Caco-2 (cell line): ENCODE measurements around the gene COL19A1. TPM values are rescaled to one million over a fixed set of nuclear protein-coding genes. Genes with fewer than 3 reads are reported as not detected.

Experiments used
- BruUV-seq: library from RNA; stranded (reverse); fragments of 400-500 nt; replicated peaks from 2 replicates; lab custom pipeline; 2021; lab: Mats Ljungman, UMichigan
- CTCF ChIA-PET: fragments of 300-600 bp; sonication (Branson Sonifier 250); formaldehyde crosslinking; loops from one replicate; lab custom pipeline; 2022; ENCODE audit warnings: antibody characterized with exemption; lab: Charles Lee
- POLR2A ChIA-PET: fragments of 300-600 bp; sonication (Branson Sonifier 250); formaldehyde crosslinking; loops from one replicate; lab custom pipeline; 2022; ENCODE audit warnings: antibody characterized with exemption; lab: Charles Lee
- DNase-seq, 2 experiments: peaks; one replicate each; pipeline versions ENCODE4 v3.0.0 to v3.0.0-alpha.2; 2020 to 2022
- H3K27me3 ChIP-seq: replicated peaks from 2 replicates; pipeline ENCODE4 v1.6.0; 2011; ENCODE audit warnings: low read length; ENCODE audit not compliant: control insufficient read depth, insufficient read depth
- H3K36me3 ChIP-seq: 2 replicates; pipeline ENCODE4 v1.5.1; 2011; ENCODE audit warnings: low read length; ENCODE audit not compliant: control insufficient read depth, insufficient read depth
- H3K4me1 ChIP-seq: fragments of 250-450 bp; sonication (Bioruptor Pico); 2 replicates; pipeline ENCODE4 v1.5.1; 2020; ENCODE audit warnings: mild to moderate bottlenecking
- H3K4me3 ChIP-seq: 2 replicates; pipeline ENCODE4 v1.5.1; 2011; ENCODE audit warnings: low read depth, mild to moderate bottlenecking, control low read depth, low read length
- H3K9me3 ChIP-seq: fragments of 250-450 bp; sonication (Bioruptor Pico); 2 replicates; pipeline ENCODE4 v1.5.1; 2020; ENCODE audit warnings: mild to moderate bottlenecking, moderate library complexity
- H3K27ac Mint-ChIP-seq: one replicate; pipeline ENCODE4 v1.8.0; 2022; ENCODE audit warnings: mixed read lengths; ENCODE audit not compliant: unreplicated experiment
- H3K27me3 Mint-ChIP-seq: one replicate; pipeline ENCODE4 v1.8.0; 2022; ENCODE audit warnings: mixed read lengths; ENCODE audit not compliant: insufficient read depth, unreplicated experiment
- H3K36me3 Mint-ChIP-seq: one replicate; pipeline ENCODE4 v1.8.0; 2022; ENCODE audit warnings: mild to moderate bottlenecking, mixed read lengths; ENCODE audit not compliant: insufficient read depth, unreplicated experiment
- H3K4me1 Mint-ChIP-seq: one replicate; pipeline ENCODE4 v1.8.0; 2022; ENCODE audit warnings: low read depth, mixed read lengths; ENCODE audit not compliant: unreplicated experiment
- H3K4me3 Mint-ChIP-seq: one replicate; pipeline ENCODE4 v1.8.0; 2022; ENCODE audit warnings: mild to moderate bottlenecking, moderate library complexity, mixed read lengths; ENCODE audit not compliant: unreplicated experiment
- H3K9me3 Mint-ChIP-seq: one replicate; pipeline ENCODE4 v1.8.0; 2022; ENCODE audit warnings: mixed read lengths; ENCODE audit not compliant: unreplicated experiment
- CTCF ChIP-seq, 2 experiments: fragments of 200-600 bp in 1 of 2; IDR thresholded peaks; 1 replicate in 1 of 2; 2 replicates in 1 of 2; pipeline versions ENCODE4 v1.5.1 to v1.8.0; 2011 to 2022; ENCODE audit warnings: antibody characterized with exemption in 1 of 2, control low read depth in 1 of 2, inconsistent platforms in 1 of 2, low read depth in 1 of 2, low read length in 1 of 2, mild to moderate bottlenecking in 1 of 2, moderate library complexity in 1 of 2; ENCODE audit not compliant: insufficient read depth in 1 of 2, severe bottlenecking in 1 of 2, unreplicated experiment in 1 of 2
- intact Hi-C: fragments of 100-400 bp; cut with micrococcal nuclease; formaldehyde crosslinking; loops from one replicate; pipeline ENCODE4 v1.10.0; 2022; ENCODE audit not compliant: unreplicated experiment
- total RNA-seq: library from RNA; stranded (reverse); gene quantifications from 2 replicates; pipeline ENCODE4 v1.2.3, GENCODE V29; 2022

The COL19A1 gene
- total RNA-seq, 1 experiment from 2014 or later, result not detected

- H3K27me3 ChIP-seq, result no peaks in the 10 kb centered on the region
- no peak overlapping the region for H3K4me3 ChIP-seq
- no TSS peak for BruUV-seq
- intact Hi-C loops, result no loop called here
- no peaks in the 10 kb centered on the region for H3K36me3 ChIP-seq
- no peaks in the 10 kb centered on the region for H3K9me3 Mint-ChIP-seq
- H3K4me1 Mint-ChIP-seq, result no peaks in the 10 kb centered on the region
- no peaks in the 10 kb centered on the region for H3K36me3 Mint-ChIP-seq
- DNase-seq, result no peak
- no peaks in the 10 kb centered on the region for H3K4me1 ChIP-seq
- H3K9me3 ChIP-seq, result no peaks in the 10 kb centered on the region
- H3K27me3 Mint-ChIP-seq, result peaks cover 9% of the 10 kb centered on the region
- ChIA-PET CTCF (no interaction called here), POLR2A (no interaction called here)
- no peak overlapping the region for H3K27ac Mint-ChIP-seq
- no peak for TF ChIP-seq CTCF (IDR thresholded peaks at IDR 0.05; ENCODE audit: insufficient read depth in 1 of 2, low read depth in 1 of 2, low read length in 1 of 2, severe bottlenecking in 1 of 2, unreplicated experiment in 1 of 2)
- H3K4me3 Mint-ChIP-seq, result no peak overlapping the region
These were observed 349.2 kb downstream of the COL19A1 start for GRCh38 chr6:70215460-70216108.

GRCh38 chr6:70216767-70217166 lies 350.4 kb downstream of the COL19A1 start:
- Mint-ChIP-seq H3K27me3 (peaks cover 7% of the 10 kb centered on the region), H3K9me3 (no peaks in the 10 kb centered on the region), H3K27ac (no peak overlapping the region), H3K4me1 (no peaks in the 10 kb centered on the region), H3K36me3 (no peaks in the 10 kb centered on the region), H3K4me3 (no peak overlapping the region)
- H3K4me1 ChIP-seq, result no peaks in the 10 kb centered on the region
- no peaks in the 10 kb centered on the region for H3K27me3 ChIP-seq
- DNase-seq, result no peak
- no peaks in the 10 kb centered on the region for H3K36me3 ChIP-seq
- ChIA-PET POLR2A (no interaction called here), CTCF (no interaction called here)
- TF ChIP-seq CTCF (IDR thresholded peaks at IDR 0.05; ENCODE audit: insufficient read depth in 1 of 2, low read depth in 1 of 2, low read length in 1 of 2, severe bottlenecking in 1 of 2, unreplicated experiment in 1 of 2), result no peak
- no peaks in the 10 kb centered on the region for H3K9me3 ChIP-seq
- intact Hi-C loops, result no loop called here
- no TSS peak for BruUV-seq
- H3K4me3 ChIP-seq, result no peak overlapping the region

- Mint-ChIP-seq H3K4me1 (no peaks in the 10 kb centered on the region), H3K36me3 (no peaks in the 10 kb centered on the region), H3K4me3 (no peak overlapping the region), H3K9me3 (no peaks in the 10 kb centered on the region), H3K27ac (no peak overlapping the region), H3K27me3 (peaks cover 4% of the 10 kb centered on the region)
- ChIA-PET POLR2A (no interaction called here), CTCF (interaction anchor here (0.5 to 2.2 kb wide), 5 partner anchors 70 to 872 kb away, joined by 3 to 24 read pairs (median 6); no protein-coding TSS in a partner anchor)
- H3K4me3 ChIP-seq, result no peak overlapping the region
- TF ChIP-seq CTCF (IDR thresholded peaks at IDR 0.05; ENCODE audit: insufficient read depth in 1 of 2, low read depth in 1 of 2, low read length in 1 of 2, severe bottlenecking in 1 of 2, unreplicated experiment in 1 of 2), result no peak
- H3K9me3 ChIP-seq, result no peaks in the 10 kb centered on the region
- H3K27me3 ChIP-seq, result no peaks in the 10 kb centered on the region
- no peaks in the 10 kb centered on the region for H3K4me1 ChIP-seq
- intact Hi-C loops, result loop anchor here (5.0 kb wide), 2 partner anchors 467 to 737 kb away; partner anchors contain the start of gene B3GAT2
- no TSS peak for BruUV-seq
- DNase-seq, result no peak
- H3K36me3 ChIP-seq, result no peaks in the 10 kb centered on the region
These were observed 353.7 kb downstream of the COL19A1 start for GRCh38 chr6:70219943-70220613.
